ENCODE measurements around the gene GIPR.

DNA sequence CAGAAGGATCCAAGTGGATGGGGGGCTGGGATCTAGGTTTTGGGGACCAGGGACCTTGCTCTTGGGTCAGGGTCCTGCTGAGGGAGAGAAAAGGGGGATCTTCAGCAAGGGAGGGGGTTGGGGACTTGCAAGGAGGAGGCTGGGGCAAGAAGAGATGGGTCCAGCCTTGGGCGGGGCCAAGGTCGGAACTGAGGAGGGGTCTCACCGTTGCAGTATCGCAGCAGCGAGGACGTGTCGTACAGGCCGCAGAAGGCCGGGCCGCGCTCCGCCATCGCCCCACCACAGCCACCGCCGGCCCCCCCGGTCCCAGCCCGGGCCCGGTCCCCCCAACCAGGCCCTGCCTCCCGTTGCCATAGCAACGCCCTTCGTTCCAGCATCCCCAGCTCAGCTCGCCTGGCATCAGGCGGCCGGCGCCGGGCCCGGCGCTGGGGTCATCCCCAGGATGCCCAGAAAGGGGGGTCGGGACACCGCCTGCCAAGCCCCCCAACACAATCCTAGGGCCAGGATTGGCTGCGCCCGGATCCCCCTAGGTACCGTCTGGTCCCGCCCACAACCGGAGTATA is 22.9 kb upstream of the GIPR start:
- TF ChIP-seq, protein P1, sequence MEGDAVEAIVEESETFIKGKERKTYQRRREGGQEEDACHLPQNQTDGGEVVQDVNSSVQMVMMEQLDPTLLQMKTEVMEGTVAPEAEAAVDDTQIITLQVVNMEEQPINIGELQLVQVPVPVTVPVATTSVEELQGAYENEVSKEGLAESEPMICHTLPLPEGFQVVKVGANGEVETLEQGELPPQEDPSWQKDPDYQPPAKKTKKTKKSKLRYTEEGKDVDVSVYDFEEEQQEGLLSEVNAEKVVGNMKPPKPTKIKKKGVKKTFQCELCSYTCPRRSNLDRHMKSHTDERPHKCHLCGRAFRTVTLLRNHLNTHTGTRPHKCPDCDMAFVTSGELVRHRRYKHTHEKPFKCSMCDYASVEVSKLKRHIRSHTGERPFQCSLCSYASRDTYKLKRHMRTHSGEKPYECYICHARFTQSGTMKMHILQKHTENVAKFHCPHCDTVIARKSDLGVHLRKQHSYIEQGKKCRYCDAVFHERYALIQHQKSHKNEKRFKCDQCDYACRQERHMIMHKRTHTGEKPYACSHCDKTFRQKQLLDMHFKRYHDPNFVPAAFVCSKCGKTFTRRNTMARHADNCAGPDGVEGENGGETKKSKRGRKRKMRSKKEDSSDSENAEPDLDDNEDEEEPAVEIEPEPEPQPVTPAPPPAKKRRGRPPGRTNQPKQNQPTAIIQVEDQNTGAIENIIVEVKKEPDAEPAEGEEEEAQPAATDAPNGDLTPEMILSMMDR (conservative IDR thresholded peaks at IDR 0.05 in 1 of 2, IDR thresholded peaks at IDR 0.05 in 1 of 2; ENCODE audit: low read depth in 1 of 2, low read length in 2 of 2), result no peak
- TF ChIP-seq EZH2 (IDR thresholded peaks at IDR 0.05; ENCODE audit: low read length, missing control alignments), result no peak
